MV-4-11 (cell line): ENCODE measurements around the gene ZNF717.
"Not testable (repeated sequence)": the region's sequence is repeated elsewhere in the genome, so short reads cannot be mapped to it uniquely, and the experiment has no call there.

Experiments used
- DNase-seq: peaks from one replicate; lab custom pipeline; 2025; lab: John Stamatoyannopoulos, UW

ZNF717 gene

DNA sequence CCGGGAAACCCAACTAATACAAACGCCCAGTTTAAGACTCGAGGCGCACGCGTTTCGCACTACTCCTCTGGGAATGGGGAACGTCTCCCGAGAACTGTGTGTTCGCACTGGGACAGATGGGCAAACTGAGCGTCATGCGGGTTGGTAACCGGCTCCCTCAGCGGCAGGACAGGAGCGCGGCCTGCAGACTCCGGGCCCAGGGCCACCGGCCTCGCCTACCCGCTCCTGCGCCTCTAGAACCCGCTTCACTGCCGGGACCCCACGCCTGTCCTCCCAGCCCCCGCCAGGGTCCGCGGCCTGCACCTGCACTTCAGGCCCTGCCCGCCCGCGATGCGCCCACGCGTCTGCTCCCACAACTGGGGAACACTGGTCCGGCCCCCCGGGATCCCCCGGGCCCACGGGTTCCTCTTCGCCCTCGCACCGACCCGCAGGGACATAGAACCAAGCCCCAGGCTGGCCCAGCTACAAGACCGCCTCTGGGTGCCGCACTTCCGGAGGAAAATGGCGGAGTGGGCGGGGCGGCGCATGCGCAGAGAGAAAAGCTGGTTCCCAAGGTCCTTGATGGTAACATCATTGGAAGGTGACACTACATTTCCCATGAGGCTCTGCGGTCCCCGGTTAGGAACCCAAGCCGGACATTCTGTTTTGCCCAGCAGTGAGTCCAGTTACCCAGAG, at the start of gene ZNF717:
Gene ZNF717 (minus strand): TSS at position 469 of the 675 bp plus-strand sequence. CDS start 2,187 bp downstream, outside the sequence.
- peak; percentile 80 for DNase-seq

DNA sequence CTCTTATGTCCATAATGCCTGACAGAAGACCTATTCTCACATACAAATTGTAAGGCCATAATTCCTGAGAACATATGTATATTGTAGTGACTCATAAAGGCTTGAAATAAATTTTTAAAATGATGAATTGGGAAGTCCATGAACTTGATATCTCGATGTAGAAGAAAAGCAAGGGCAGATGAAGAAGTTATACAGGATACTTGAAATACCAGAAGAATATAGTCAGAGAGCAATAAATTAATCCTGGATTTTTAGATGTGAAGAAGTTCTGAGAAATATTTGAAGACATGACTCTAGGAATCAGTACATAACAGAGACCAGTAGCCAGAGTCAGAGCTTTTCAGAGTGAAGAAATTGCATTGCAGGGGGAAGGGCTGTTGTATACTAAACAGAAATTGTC, 45.7 kb upstream of the ZNF717 start:
- not testable (repeated sequence) for DNase-seq

- not testable (repeated sequence) for DNase-seq
These were observed 32.7 kb upstream of the ZNF717 start for GRCh38 chr3:75818019-75818418.

GRCh38 chr3:75816287-75817180, 31.2 kb upstream of the ZNF717 start:
- not testable (repeated sequence) for DNase-seq

DNA sequence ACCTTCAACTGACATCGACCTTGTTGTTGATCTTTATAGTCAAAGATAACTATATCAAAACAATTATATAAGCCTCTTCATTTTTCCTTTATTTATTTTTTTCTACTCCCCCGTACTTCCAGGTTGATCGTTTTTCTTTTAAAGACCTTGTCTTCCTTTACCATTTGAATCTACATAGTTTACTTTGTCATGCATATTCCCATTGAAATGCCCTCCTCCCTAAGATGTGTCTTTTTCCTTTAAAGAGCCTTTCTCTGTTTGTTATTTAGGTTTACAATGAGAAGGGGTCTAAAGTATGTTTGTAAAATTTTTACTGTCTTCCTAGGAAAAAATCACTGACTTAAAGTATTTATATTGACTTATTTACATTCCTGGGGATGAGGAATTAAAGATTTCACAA, 29.4 kb upstream of the ZNF717 start:
- no peak for DNase-seq

DNA sequence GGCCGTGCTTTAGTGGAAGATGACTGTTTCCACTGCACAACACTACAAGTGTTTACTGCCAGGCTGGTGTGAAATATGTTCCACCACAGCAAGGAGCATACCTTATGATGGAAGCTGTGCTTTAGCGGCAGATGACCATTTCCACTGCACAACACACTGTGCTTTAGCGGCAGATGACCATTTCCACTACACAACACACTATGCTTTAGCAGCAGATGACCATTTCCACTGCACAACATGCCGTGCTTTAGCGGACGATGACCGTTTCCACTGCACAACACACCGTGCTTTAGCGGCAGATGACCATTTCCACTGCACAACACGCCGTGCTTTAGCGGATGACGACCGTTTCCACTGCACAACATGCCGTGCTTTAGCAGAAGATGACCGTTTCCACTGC, 2.8 kb downstream of the ZNF717 start:
- no peak for DNase-seq

- peak; percentile 74 for DNase-seq
These were observed 4.1 kb downstream of the ZNF717 start for GRCh38 chr3:75781079-75781745.

GRCh38 chr3:75777742-75778141, 7.6 kb downstream of the ZNF717 start:
- not testable (repeated sequence) for DNase-seq

DNA sequence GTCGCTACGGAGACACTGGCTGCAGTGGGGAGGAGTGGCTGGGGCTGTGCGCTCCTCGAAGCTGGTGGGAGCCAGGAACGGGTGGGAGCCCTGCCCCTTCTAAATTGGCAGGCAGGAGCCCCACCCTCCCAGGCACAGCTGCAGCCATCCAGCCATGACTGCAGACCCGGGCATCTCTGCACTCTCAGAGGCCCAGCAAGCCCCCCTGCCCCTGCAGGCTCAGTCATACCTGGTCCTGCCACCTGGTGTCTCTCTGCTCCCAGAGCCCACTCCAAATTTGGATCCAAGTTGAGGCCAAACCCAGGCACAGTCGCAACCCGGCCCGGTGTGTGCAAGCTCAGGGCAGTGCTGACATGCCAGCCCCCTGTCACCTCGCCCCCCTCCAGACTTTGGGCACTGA, 13.7 kb downstream of the ZNF717 start:
- DNase-seq = not testable (repeated sequence)

DNA sequence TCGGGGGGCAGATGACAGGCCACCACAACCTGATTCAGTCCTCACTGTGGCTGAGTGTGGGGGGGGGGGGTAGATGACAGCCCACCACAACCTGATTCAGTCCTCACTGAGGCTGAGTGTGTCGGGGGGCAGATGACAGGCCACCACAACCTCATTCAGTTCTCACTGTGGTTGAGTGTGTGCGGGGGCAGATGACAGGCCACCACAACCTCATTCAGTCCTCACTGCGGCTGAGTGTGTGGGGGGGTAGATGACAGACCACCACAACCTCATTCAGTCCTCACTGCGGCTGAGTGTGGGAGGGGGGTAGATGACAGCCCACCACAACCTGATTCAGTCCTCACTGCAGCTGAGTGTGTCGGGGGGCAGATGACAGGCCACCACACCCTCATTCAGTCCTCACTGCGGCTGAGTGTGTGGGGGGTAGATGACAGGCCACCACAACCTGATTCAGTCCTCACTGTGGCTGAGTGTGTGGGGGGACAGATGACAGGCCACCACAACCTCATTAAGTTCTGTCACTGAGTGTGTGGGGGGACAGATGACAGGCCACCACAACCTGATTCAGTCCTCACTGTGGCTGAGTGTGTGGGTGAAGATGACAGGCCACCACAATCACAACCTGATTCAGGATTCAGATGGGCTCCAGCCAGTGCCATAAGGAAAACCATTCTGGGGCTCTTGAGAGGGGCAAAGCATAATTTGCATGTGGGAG, 16.9 kb downstream of the ZNF717 start:
- DNase-seq = no peak

GRCh38 chr3:75737831-75738493, 47.4 kb downstream of the ZNF717 start:
- DNase-seq = no peak

- DNase-seq = no peak
These were observed 57.4 kb downstream of the ZNF717 start for GRCh38 chr3:75727985-75728384.

GRCh38 chr3:75692061-75692460, 93.3 kb downstream of the ZNF717 start:
- DNase-seq = no peak

DNA sequence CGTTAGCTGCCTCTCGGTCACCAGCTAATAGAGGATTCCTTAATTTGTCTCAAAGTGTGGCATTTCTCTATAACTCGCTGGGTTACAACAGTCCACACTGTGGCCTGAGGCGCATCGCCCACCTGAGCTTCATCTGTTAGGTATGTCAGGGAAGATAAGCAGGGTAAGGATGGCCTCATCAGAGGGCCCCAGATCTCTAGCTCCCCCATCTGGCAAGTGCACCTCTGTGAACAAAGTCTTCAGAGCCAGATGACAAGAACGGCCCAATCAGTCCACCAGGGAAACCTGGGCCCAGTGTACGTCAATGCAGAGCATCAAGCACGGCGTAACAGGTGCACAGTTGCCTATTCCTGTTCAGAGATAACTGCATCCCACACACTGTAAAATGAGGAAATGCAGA, 98.0 kb downstream of the ZNF717 start:
- no peak for DNase-seq
